Urothelium cell line (cell line): ENCODE results near the gene ANAPC2.

Experiments used
- DNase-seq: peaks from one replicate; pipeline ENCODE4 v3.0.0; 2011; ENCODE audit warnings: low spot score, mixed read lengths
- FAIRE-seq: peaks from 2 replicates; lab custom pipeline; 2011; peaks lifted over from hg19 to GRCh38; lab: Jason Lieb, UNC

Gene ANAPC2

GRCh38 chr9:137194909-137195308 lies 6.5 kb upstream of the ANAPC2 start:
- no peak for FAIRE-seq
- DNase-seq = no peak

- DNase-seq (no peak), FAIRE-seq (no peak)
Observed at GRCh38 chr9:137194388-137194787, 6.0 kb upstream of the ANAPC2 start.

DNA sequence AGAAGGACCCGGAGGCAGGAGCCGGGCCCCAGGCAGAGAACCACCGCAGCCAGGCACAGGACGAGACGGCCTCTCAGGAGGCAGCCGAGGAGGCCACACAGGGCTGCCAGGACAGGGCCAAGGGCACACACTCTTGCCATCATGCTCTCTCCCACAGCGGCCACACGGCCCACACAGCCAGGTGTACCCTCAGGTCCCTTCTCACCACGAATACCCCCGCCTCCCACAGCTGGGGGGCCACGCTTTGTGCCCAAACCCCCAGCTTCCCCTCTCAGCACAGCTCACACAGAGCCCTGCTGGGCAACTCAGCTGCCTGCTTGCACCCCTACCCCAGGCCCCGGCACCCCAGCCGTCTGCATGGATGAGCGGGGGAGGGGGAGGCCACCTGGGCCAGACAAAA lies 5.4 kb upstream of the ANAPC2 start:
- DNase-seq (no peak), FAIRE-seq (no peak)

DNA sequence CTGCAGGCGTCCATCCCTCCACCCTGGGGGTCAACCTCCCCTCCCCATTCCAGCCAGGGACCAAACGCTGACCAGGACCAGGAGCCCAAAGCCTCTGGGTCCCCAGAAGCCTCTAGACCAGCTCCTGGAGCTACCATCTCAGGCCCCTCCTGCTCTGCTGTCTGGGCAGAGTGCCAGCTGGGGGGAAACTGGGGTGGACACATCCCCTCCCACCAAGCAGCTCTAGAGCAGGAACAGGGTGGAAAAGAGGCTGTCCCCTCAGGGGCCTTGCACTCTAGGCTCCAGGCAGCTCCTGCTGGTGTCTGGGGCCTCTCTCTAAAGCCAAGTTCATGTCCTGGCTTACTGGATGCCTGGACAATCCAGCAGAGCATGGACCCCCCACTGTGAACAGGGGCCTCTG lies 4.5 kb upstream of the ANAPC2 start:
- FAIRE-seq (no peak), DNase-seq (no peak)

- FAIRE-seq (no peak), DNase-seq (no peak)
Observed at GRCh38 chr9:137192448-137192780, 4.1 kb upstream of the ANAPC2 start.

DNA sequence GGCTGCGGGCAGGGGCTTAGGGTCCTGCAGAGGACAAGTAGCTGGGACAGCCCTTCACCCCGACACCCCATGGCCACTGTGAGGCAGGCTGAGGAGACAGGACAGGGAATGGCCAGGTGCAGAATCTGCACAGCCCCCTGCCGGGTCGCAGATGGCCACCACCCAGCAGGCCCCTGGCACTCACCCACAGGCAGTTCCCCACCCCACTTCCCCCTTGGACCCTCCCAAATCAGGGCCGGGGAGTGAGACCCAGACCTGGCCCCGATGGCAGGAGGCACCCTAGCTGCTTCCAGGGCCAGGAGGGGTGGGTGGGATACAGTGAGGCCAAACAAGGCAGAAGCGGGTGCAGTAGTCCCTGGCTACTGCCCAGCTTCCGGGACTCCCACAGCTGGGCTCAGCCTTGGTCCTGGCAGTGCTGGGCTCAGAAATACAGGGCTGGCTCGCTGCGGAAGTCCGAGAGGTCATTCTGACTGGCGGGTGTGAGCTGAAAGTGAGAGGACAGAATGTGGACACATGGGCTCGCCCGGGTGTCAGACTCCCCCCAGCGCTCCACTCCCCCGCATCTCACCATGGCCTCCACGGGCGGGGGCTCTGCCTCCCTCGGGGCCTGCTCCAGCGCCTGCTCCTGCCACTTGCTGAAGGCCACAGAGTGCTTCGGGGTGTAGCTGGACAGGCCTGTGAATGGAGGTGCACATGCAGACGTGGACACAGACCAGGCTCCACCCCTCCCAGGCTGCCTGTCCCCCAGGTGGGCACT lies 3.5 kb upstream of the ANAPC2 start:
- DNase-seq (no peak), FAIRE-seq (no peak)

DNA sequence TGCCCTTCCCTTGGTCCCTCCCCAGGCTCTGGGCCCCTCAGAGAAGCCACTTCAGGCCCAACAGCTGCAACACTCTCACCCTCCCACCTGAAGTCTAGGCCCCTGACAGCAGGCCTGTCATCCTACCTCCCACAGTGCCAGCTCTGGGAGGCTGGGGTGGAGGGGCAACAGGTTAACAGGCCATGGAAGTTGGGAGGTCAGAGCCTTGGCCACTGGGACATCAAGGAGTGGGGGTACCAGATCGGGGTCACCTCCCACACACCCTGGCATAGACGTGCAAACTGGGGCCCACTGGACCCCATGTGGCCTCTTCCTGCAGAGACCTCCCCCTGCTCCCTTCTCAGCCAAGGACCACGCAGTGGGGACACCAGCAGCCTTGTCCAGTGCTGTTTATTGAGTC lies 2.9 kb upstream of the ANAPC2 start:
- DNase-seq = no peak
- FAIRE-seq = no peak

- FAIRE-seq (no peak), DNase-seq (no peak)
Observed at GRCh38 chr9:137190315-137190856, 2.0 kb upstream of the ANAPC2 start.

- DNase-seq = no peak
- no peak for FAIRE-seq
Observed at GRCh38 chr9:137189297-137190295, 1.2 kb upstream of the ANAPC2 start.

DNA sequence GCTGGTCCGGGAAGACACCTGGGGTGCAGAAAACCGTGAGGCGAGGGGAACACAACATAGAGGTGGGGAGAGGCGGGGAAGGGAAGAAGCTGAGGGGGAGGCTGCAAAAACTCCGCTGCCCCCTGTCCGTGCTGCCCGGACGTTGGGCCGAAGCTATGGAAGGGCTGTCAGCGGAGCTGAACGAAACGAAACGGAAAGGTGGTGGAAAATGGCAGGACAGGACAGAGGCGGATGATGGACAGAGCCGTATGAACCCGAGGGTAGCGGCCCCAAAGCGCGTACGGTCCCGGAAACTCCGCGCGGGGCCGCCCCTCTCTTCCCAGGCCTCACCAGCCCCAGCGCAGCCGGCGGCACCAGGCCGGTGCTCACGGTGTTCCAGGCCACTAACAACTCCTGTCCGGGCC lies 272 bp downstream of the ANAPC2 start:
- no peak for DNase-seq
- FAIRE-seq = no peak

- DNase-seq (no peak), FAIRE-seq (no peak)
Observed at GRCh38 chr9:137187386-137187785, 974 bp downstream of the ANAPC2 start.

GRCh38 chr9:137186385-137186784 lies 2.0 kb downstream of the ANAPC2 start:
- FAIRE-seq (no peak), DNase-seq (no peak)

DNA sequence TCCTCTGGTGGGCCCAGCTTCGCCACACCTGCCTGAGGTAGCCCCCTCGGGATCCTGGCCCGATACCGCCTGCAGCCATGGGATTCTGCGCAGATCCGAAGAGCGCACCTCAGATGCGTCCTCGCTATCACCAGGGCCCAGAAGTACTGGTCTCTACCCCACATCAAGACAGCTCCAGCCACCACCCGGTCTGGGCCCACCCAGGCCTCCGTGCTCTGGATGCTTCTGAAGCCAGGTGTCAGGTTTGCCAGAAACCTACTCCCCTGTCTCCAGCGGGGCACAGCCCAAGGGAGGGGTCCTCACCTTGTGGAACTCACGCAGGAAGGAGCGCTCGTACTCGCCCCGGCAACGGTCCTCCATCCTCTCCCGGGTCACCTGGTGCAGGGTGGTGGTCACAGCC lies 2.4 kb downstream of the ANAPC2 start:
- DNase-seq = no peak
- FAIRE-seq = no peak

GRCh38 chr9:137184881-137185660 lies 3.3 kb downstream of the ANAPC2 start:
- DNase-seq (no peak), FAIRE-seq (no peak)

GRCh38 chr9:137183980-137184595 lies 4.3 kb downstream of the ANAPC2 start:
- FAIRE-seq (no peak), DNase-seq (no peak)

DNA sequence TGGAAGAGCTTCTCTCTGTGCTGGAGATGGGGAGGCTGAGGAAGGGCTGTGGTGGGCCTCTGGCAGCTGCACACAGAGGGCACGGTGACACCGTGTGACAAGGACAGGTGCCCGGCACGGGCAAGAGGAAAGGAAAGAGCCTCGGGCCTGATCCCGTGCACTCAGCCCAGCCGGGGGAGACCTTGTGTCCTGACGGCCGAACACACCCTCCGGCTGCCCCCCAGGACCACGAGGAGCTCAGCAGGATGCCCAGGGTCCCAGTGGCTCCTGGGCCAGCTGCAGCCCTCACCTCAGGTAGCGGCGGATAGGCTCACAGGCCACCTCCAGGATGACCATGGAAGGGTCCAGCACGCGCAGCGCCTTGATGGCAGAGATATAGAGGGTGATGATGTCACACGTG lies 5.5 kb downstream of the ANAPC2 start:
- DNase-seq = no peak

DNA sequence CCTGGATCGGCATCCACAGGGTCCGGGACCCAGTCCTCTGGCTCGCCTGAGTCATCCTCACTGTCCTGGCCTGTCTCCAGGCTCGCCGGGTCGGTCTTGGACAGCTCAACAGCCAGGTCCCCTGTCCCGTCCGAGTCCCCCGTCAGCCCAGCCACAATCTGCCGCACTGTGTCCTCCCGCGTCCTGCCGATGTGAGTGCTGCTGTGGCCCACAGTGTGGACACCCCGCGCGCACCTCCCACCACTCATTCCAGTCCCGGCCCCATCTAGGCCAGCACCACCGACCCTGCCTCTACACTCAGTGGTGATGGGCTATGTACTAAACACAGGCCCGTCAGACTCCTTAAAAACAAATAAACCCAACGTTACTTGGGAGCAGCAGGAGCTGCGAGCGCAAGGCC lies 6.7 kb downstream of the ANAPC2 start:
- DNase-seq (no peak), FAIRE-seq (no peak)

More for the DNA sequence above, 5.5 kb downstream of the ANAPC2 start:
- FAIRE-seq = no peak

GRCh38 chr9:137180491-137180890 lies 7.9 kb downstream of the ANAPC2 start:
- FAIRE-seq (no peak), DNase-seq (no peak)

DNA sequence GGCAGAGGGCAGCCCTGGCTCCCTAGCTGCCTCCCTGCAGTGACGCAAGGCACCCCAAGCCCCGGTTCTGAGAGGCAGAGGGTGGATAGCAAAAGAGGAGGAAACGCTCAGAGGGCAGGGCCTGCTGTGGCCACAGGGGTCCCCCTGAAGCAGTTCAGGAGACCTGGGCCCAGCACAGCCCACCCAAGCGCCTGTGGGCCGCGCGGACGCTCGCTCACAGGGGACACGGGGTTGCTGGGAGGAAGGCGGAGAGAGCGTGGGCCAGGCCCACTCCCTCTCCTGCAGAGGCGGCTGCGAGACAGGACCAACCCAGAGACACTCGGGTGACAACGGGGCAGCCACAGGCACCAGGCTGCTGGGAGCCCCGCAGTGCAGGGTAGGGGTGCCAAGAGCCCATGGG lies 8.6 kb downstream of the ANAPC2 start:
- FAIRE-seq = no peak
- DNase-seq = no peak

- no peak for FAIRE-seq
Observed at GRCh38 chr9:137178939-137179630, 9.3 kb downstream of the ANAPC2 start.

More at GRCh38 chr9:137178939-137179630, 9.3 kb downstream of the ANAPC2 start:
- DNase-seq = no peak
